Astrocyte (in vitro differentiated cells and primary cell): ENCODE results near the gene NAALADL2.

Source experiments
- CTCF ChIP-seq: IDR thresholded peaks from 2 replicates; pipeline ENCODE4 v1.5.1; 2011; ENCODE audit warnings: low read depth, mild to moderate bottlenecking, inconsistent platforms, low read length, moderate library complexity; ENCODE audit not compliant: insufficient read depth
- EZH2 ChIP-seq: IDR thresholded peaks from 2 replicates; pipeline ENCODE4 v1.6.1; 2012; ENCODE audit warnings: mild to moderate bottlenecking, low read length, inconsistent platforms; ENCODE audit not compliant: insufficient read depth

DNA sequence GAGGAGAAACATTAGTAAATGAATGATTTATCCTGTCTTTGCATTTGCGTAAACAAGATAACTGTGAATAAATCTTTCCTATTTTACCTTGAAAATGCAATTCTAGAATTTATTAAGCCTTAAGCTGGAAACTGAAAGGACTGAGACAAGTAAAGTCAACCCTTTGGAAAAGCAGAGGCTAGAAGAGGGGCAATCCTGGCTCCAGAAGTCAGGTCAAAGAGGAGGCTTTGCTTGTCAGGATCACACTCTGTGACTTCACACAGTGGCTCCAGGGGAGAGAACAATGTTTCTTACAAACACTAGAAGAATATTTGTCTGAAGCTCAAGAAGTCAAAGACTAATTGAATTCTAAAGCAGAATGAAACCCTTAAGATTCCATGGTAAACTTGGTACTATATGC lies 530.4 kb downstream of the NAALADL2 start:
- TF ChIP-seq CTCF = no peak
- no peak for TF ChIP-seq EZH2
